Body of pancreas (tissue), 4 donors: ENCODE results near the gene GNAI1. TPM values are rescaled to one million over a fixed set of nuclear protein-coding genes. Genes with fewer than 3 reads are reported as not detected.

Source experiments
- ATAC-seq: fragments of 150-250 bp; one replicate; pipeline ENCODE4 v1.9.1; 2016
- DNase-seq, 4 donors: peaks; one replicate each; pipeline ENCODE4 v3.0.0-alpha.2; 2019
- H3K27ac ChIP-seq, 4 donors: fragments of 200-600 bp; sonication (generic); 1 replicate in 3 of 4; 2 replicates in 1 of 4; pipeline versions ENCODE4 v1.5.1 to v1.6.1; 2016 to 2019; ENCODE audit warnings: mild to moderate bottlenecking in 1 of 4, mixed read lengths in 1 of 4, moderate library complexity in 1 of 4
- H3K27me3 ChIP-seq, 2 donors: fragments of 200-600 bp; sonication (generic); one replicate each; pipeline ENCODE4 v1.6.0; 2016; ENCODE audit warnings: mild to moderate bottlenecking in 1 of 2
- H3K36me3 ChIP-seq, 2 donors: fragments of 200-600 bp; sonication (generic); replicated peaks in 1 of 2; 2 replicates each; pipeline ENCODE4 v1.5.1; 2016; ENCODE audit warnings: low read depth in 2 of 2; ENCODE audit not compliant: insufficient read depth in 1 of 2
- H3K4me1 ChIP-seq: fragments of 200-600 bp; sonication (generic); one replicate; pipeline ENCODE4 v1.6.0; 2016
- H3K4me3 ChIP-seq, 2 donors: fragments of 200-600 bp; sonication (generic); 1 replicate in 1 of 2; 2 replicates in 1 of 2; pipeline ENCODE4 v1.5.1; 2016 to 2019
- H3K9me3 ChIP-seq, 3 donors: fragments of 200-600 bp; sonication (generic); 1 replicate in 2 of 3; 2 replicates in 1 of 3; pipeline ENCODE4 v1.5.1; 2016
- POLR2A ChIP-seq, 3 donors: fragments of 450-650 bp; IDR thresholded peaks; one replicate each; pipeline ENCODE4 v1.6.1; 2016; ENCODE audit warnings: antibody characterized with exemption in 3 of 3, mild to moderate bottlenecking in 2 of 3
- WGBS, 2 donors: methylation state at CpG; one replicate each; pipeline ENCODE4 v1.1.5; 2017; 5-methylcytosine and 5-hydroxymethylcytosine counted together
- intact Hi-C: fragments of 100-400 bp; cut with DNase I; formaldehyde crosslinking; loops from one replicate; pipeline ENCODE4 v1.15.1; 2023
- total RNA-seq, 2 donors: library from RNA; depleted of rRNA; stranded (reverse); fragments of >200 nt; gene quantifications; one replicate each; pipeline ENCODE4 v1.1.0, GENCODE V29; 2016
- TF ChIP-seq, protein P1 (sequence below), 7 experiments: fragments of 450-650 bp in 4 of 7; fragments of 200-600 bp in 3 of 7; sonication (generic) in 3 of 7; IDR thresholded peaks; one replicate each; pipeline ENCODE4 v1.5.1; 2016 to 2019; ENCODE audit warnings: antibody characterized with exemption in 7 of 7

Gene GNAI1
- total RNA-seq, 2 donors from 2014 or later: 9.1 to 16.5 TPM

DNA sequence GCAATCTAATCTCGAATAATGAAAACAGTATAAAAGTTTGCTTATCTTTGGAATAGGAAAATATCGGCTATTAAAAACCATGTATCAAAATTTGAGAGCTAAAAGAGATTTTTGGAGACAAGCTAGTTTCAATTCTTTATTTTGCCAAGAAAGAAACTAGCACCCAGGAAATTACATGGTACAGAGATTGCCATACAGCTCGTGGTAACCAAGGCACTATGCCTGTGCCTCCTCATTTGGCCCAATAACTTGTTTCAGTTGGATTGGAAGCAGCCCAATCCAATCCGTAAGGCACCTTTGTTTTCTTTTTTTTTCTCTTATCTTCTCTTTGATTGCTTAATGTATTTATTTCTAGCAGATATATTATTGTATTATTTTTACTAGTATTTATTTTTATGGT, 55.0 kb downstream of the GNAI1 start:
- intact Hi-C loops: no loop called here
- TF ChIP-seq, protein P1, sequence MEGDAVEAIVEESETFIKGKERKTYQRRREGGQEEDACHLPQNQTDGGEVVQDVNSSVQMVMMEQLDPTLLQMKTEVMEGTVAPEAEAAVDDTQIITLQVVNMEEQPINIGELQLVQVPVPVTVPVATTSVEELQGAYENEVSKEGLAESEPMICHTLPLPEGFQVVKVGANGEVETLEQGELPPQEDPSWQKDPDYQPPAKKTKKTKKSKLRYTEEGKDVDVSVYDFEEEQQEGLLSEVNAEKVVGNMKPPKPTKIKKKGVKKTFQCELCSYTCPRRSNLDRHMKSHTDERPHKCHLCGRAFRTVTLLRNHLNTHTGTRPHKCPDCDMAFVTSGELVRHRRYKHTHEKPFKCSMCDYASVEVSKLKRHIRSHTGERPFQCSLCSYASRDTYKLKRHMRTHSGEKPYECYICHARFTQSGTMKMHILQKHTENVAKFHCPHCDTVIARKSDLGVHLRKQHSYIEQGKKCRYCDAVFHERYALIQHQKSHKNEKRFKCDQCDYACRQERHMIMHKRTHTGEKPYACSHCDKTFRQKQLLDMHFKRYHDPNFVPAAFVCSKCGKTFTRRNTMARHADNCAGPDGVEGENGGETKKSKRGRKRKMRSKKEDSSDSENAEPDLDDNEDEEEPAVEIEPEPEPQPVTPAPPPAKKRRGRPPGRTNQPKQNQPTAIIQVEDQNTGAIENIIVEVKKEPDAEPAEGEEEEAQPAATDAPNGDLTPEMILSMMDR (IDR thresholded peaks at IDR 0.05): no peak
- no peak for TF ChIP-seq POLR2A (IDR thresholded peaks at IDR 0.05)
- H3K9me3 ChIP-seq: no peaks in the 10 kb centered on the region
- H3K4me3 ChIP-seq: no peak overlapping the region
- DNase-seq (no peak), ATAC-seq (no peak)
- H3K27me3 ChIP-seq: no peaks in the 10 kb centered on the region
- H3K27ac ChIP-seq: no peak overlapping the region
- peaks cover 12% of the 10 kb centered on the region for H3K4me1 ChIP-seq
- no peaks in the 10 kb centered on the region for H3K36me3 ChIP-seq
- WGBS, 2 donors: 59 to 61% methylated on average over 4 of the region's 4 CpGs

DNA sequence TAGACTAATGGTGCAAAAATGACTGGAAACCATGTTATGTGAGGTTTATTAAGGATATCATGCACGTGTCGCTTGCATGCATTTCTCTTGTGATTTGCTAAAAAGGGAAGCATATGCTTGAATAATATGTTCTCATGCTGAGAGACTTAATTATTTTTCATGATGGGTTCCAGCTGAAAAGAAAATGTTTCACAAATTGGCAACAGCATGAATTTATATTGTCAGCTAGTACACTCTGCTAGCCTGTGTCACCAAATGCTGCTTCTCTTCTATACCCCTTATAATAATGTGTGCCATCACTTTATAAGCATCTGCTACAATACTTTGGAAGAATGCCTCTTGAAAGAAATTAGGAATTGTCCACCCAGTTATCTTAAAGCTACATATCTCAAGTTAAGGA, 63.0 kb downstream of the GNAI1 start:
- TF ChIP-seq, protein P1 (IDR thresholded peaks at IDR 0.05): no peak
- no peak for TF ChIP-seq POLR2A (IDR thresholded peaks at IDR 0.05)
- Histone ChIP-seq H3K27me3 (no peaks in the 10 kb centered on the region), H3K27ac (no peak overlapping the region), H3K4me1 (no peaks in the 10 kb centered on the region), H3K36me3 (no peaks in the 10 kb centered on the region), H3K9me3 (no peaks in the 10 kb centered on the region), H3K4me3 (no peak overlapping the region)
- intact Hi-C loops: no loop called here
- no peak for ATAC-seq
- no peak for DNase-seq
- 89% methylated on average over 2 of the region's 2 CpGs for WGBS, 2 donors

DNA sequence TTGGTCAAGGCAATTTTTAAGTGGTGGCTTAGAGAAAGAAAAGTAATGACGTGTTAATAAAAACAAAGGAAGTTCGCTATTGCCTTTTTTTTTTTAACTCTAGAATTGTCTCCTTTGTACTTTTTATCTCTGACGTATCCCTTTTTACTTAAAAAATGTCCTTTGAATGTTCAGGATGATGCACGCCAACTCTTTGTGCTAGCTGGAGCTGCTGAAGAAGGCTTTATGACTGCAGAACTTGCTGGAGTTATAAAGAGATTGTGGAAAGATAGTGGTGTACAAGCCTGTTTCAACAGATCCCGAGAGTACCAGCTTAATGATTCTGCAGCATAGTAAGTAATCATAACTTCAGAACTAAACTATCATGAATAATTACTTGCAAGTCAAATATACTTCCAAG, 64.4 kb downstream of the GNAI1 start:
- H3K4me3 ChIP-seq: no peak overlapping the region
- no peaks in the 10 kb centered on the region for H3K4me1 ChIP-seq
- 85 to 86% methylated on average over 5 of the region's 5 CpGs for WGBS, 2 donors
- no peaks in the 10 kb centered on the region for H3K9me3 ChIP-seq
- no peak for DNase-seq
- TF ChIP-seq, protein P1 (IDR thresholded peaks at IDR 0.05): no peak
- H3K27ac ChIP-seq: no peak overlapping the region
- no peak for ATAC-seq
- intact Hi-C loops: no loop called here
- H3K36me3 ChIP-seq: no peaks in the 10 kb centered on the region
- H3K27me3 ChIP-seq: no peaks in the 10 kb centered on the region

DNA sequence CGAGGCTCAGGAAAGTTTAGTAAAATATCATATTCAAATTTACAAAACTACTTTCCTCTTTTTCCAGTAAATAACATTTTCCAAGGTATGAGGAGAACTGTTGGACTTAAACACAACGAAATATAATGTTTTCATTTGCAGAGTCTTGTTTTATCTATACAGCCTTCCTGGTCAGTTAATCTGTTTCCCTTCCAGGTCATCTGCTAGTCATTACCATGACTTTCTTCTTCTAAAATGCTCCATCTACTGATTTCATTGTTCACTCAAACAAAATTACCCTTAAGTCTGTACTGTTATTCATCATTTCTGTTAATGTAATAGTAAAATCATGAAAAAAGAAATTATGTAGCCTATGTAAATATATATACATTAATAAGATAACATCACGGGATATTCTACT, 69.8 kb downstream of the GNAI1 start:
- 53 to 57% methylated on average over 3 of the region's 3 CpGs for WGBS, 2 donors
- Histone ChIP-seq H3K9me3 (no peaks in the 10 kb centered on the region), H3K4me1 (no peaks in the 10 kb centered on the region), H3K27me3 (no peaks in the 10 kb centered on the region), H3K27ac (no peak overlapping the region), H3K4me3 (no peak overlapping the region), H3K36me3 (no peaks in the 10 kb centered on the region)
- DNase-seq (no peak), ATAC-seq (no peak)
- no peak for TF ChIP-seq POLR2A (IDR thresholded peaks at IDR 0.05)
- TF ChIP-seq, protein P1 (IDR thresholded peaks at IDR 0.05): no peak
- intact Hi-C loops: no loop called here

DNA sequence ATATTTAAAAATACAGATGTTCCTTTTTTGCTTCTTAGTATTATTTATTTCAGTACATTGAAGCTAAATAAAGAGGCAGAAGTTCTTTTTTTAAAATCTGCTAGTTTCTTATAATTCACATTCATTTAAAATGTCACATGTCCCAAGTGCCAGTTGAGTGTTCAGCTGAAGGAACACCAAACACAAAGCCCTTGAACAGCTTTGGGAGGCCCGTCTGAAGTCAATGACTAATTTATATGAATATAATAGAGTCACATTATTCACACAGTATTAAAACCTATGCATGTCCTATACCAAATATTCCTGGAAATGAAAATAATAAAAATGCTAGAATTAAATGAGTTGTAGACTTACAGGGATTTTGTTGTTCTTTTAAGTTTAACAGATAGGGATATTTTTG, 70.3 kb downstream of the GNAI1 start:
- H3K4me3 ChIP-seq: no peak overlapping the region
- TF ChIP-seq, protein P1 (IDR thresholded peaks at IDR 0.05): no peak
- no peak for TF ChIP-seq POLR2A (IDR thresholded peaks at IDR 0.05)
- H3K4me1 ChIP-seq: no peaks in the 10 kb centered on the region
- H3K27me3 ChIP-seq: no peaks in the 10 kb centered on the region
- WGBS, 2 donors: 64 to 78% methylated on average over 1 of the region's 1 CpG
- ATAC-seq (no peak), DNase-seq (no peak)
- H3K27ac ChIP-seq: no peak overlapping the region
- intact Hi-C loops: no loop called here
- H3K9me3 ChIP-seq: no peaks in the 10 kb centered on the region
- no peaks in the 10 kb centered on the region for H3K36me3 ChIP-seq
